Memory B cell (primary cell): ENCODE measurements around the gene DECR2.
"Not testable (repeated sequence)": the region's sequence is repeated elsewhere in the genome, so short reads cannot be mapped to it uniquely, and the experiment has no call there.

Experiments
- ATAC-seq: fragments of 150-1000 bp; cut with Tn5 transposase; 2 replicates; pipeline ENCODE4 v1.10.0; 2021; ENCODE audit warnings: low read depth, mild to moderate bottlenecking, moderate library complexity
- DNase-seq, 2 donors: peaks; one replicate each; pipeline ENCODE4 v3.0.0; 2022; ENCODE audit warnings: low spot score in 2 of 2
- H3K27ac Mint-ChIP-seq: one replicate; pipeline ENCODE4 v1.8.0; 2022; ENCODE audit warnings: mild to moderate bottlenecking, moderate library complexity, mixed read lengths
- H3K27me3 Mint-ChIP-seq: one replicate; pipeline ENCODE4 v1.8.0; 2022; ENCODE audit warnings: mixed read lengths
- H3K36me3 Mint-ChIP-seq: one replicate; pipeline ENCODE4 v1.8.0; 2022; ENCODE audit warnings: mild to moderate bottlenecking, mixed read lengths
- H3K4me1 Mint-ChIP-seq: one replicate; pipeline ENCODE4 v1.8.0; 2022; ENCODE audit warnings: mixed read lengths
- H3K4me3 Mint-ChIP-seq: one replicate; pipeline ENCODE4 v1.8.0; 2022; ENCODE audit warnings: mild to moderate bottlenecking, moderate library complexity, mixed read lengths
- H3K9me3 Mint-ChIP-seq: one replicate; pipeline ENCODE4 v1.8.0; 2022; ENCODE audit warnings: mixed read lengths

The DECR2 gene

DNA sequence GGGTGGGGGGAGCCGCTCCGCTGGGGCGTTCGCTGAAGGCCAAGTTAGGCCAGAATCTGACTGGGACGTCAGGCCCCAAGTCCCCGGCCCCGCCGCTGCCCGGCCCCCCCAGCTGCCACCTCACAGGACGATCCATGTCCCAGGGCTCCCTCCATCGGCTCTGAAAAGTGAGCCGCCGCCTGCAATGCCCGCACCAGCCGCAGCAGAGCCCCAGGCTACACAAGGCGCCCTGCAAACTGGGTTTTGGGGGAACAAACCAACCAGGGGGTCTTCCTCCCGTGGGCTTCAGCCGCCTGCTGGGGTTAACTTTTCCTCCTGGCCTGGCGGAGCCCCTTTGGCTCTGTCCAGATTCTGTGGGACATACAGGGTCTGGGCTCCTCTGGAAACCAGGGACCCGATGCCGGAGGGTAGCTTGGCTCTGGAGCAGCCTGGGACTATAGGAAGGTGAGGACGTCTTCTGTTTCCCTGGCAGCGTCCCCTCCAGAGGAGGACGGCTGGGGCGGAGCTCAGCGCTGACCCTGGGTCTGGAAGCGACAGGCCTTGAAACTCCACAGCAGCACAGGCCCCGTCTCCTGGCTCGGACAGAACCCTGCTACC, 3.9 kb upstream of the DECR2 start:
- peak overlapping the region; percentile 72 for H3K27ac Mint-ChIP-seq
- DNase-seq (peak; percentile 41 to 48), ATAC-seq (peak; percentile 10)
- H3K9me3 Mint-ChIP-seq, result no peaks in the 10 kb centered on the region
- H3K4me1 Mint-ChIP-seq, result peaks cover 22% of the 10 kb centered on the region
- H3K4me3 Mint-ChIP-seq, result peak overlapping the region; percentile 79
- no peaks in the 10 kb centered on the region for H3K36me3 Mint-ChIP-seq
- no peaks in the 10 kb centered on the region for H3K27me3 Mint-ChIP-seq

DNA sequence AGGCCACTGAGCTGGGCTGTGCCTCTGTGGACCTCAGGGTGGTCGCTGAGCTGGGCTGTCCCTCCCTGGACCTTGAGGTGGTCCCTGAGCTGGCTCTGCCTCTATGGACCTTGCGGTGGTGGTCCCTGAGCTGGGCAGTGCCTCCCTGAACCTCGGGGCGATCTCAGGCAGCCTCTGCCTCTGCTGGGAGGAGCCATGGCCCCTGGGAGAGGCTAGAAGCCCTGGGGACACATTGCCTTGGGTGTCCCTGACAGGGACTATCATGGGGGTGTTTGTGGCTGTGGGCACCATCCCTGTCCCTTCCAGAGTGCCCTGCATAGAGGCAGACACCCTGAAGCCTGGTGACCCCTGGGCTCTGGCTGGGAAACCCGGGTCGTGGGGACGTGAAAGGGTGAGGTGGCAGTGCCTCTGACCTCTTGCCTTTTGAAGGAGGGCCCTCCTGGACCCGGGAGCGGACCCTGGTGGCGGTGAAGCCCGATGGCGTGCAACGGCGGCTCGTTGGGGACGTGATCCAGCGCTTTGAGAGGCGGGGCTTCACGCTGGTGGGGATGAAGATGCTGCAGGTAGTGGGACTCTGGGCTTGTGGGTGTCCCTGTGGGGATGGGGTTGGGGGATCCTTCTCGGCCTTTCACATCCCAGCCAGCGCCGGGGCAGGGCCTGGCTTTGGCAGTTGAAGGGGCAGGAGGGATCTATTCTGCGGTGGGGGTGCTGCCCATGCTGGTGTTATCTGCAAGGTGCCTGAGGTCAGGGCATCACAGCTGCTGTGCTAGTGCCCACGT, 2.9 kb upstream of the DECR2 start:
- H3K27me3 Mint-ChIP-seq, result no peaks in the 10 kb centered on the region
- no peaks in the 10 kb centered on the region for H3K9me3 Mint-ChIP-seq
- no peaks in the 10 kb centered on the region for H3K36me3 Mint-ChIP-seq
- peaks cover 22% of the 10 kb centered on the region for H3K4me1 Mint-ChIP-seq
- no peak for ATAC-seq
- no peak for DNase-seq
- peak overlapping the region; percentile 72 for H3K27ac Mint-ChIP-seq
- H3K4me3 Mint-ChIP-seq, result peak overlapping the region; percentile 79

- Mint-ChIP-seq H3K4me3 (peak overlapping the region; percentile 32), H3K27me3 (no peaks in the 10 kb centered on the region), H3K9me3 (no peaks in the 10 kb centered on the region), H3K4me1 (peaks cover 22% of the 10 kb centered on the region), H3K36me3 (no peaks in the 10 kb centered on the region), H3K27ac (peak overlapping the region; percentile 93)
- no peak for ATAC-seq
- no peak for DNase-seq
Measured at GRCh38 chr16:399340-400019, 2.2 kb upstream of the DECR2 start.

DNA sequence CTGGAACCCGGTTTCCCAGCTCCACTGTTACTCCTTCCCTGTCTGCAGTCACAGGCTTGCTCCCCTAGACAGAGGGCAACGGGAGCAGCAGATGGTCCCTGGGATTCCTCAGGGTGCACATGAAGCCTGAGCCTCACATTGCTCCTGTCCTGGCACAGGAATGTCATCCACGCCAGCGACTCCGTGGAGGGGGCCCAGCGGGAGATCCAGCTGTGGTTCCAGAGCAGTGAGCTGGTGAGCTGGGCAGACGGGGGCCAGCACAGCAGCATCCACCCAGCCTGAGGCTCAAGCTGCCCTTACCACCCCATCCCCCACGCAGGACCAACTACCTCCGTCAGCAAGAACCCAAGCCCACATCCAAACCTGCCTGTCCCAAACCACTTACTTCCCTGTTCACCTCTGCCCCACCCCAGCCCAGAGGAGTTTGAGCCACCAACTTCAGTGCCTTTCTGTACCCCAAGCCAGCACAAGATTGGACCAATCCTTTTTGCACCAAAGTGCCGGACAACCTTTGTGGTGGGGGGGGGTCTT, 1.6 kb upstream of the DECR2 start:
- H3K27ac Mint-ChIP-seq, result peak overlapping the region; percentile 93
- no peaks in the 10 kb centered on the region for H3K36me3 Mint-ChIP-seq
- peak; percentile 9 for ATAC-seq
- H3K27me3 Mint-ChIP-seq, result no peaks in the 10 kb centered on the region
- H3K9me3 Mint-ChIP-seq, result no peaks in the 10 kb centered on the region
- peak in 1 of 2 donors; percentile 40 for DNase-seq
- H3K4me1 Mint-ChIP-seq, result peaks cover 22% of the 10 kb centered on the region
- peak overlapping the region; percentile 97 for H3K4me3 Mint-ChIP-seq

DNA sequence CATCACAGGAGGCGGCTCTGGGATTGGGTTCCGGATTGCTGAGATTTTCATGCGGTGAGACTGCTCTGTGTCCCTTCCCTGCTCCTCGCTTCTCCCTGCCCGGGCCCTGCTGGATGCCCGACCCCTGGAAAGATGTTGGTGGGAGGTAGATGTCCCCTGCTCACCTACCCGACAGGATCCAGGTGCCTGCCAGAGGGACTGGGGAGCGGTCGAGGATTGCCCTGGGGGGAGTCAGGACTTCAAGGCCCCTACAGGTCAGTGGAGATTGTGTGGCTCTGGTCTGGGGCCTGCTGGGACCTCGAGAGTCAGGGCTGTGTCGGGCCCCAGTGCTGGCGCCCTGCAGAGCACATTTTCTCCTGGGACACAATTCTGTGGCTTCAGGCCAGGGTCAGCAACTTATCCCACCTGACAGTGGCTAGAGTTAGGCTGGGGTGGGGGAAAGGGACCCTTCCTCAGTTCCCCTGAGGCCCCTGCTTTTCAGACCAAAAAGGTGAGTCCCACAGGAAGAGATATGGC, 3.3 kb downstream of the DECR2 start:
- ATAC-seq (no peak), DNase-seq (no peak)
- Mint-ChIP-seq H3K9me3 (no peaks in the 10 kb centered on the region), H3K36me3 (no peaks in the 10 kb centered on the region), H3K4me3 (no peak overlapping the region), H3K27me3 (no peaks in the 10 kb centered on the region), H3K27ac (no peak overlapping the region), H3K4me1 (peaks cover 6% of the 10 kb centered on the region)

DNA sequence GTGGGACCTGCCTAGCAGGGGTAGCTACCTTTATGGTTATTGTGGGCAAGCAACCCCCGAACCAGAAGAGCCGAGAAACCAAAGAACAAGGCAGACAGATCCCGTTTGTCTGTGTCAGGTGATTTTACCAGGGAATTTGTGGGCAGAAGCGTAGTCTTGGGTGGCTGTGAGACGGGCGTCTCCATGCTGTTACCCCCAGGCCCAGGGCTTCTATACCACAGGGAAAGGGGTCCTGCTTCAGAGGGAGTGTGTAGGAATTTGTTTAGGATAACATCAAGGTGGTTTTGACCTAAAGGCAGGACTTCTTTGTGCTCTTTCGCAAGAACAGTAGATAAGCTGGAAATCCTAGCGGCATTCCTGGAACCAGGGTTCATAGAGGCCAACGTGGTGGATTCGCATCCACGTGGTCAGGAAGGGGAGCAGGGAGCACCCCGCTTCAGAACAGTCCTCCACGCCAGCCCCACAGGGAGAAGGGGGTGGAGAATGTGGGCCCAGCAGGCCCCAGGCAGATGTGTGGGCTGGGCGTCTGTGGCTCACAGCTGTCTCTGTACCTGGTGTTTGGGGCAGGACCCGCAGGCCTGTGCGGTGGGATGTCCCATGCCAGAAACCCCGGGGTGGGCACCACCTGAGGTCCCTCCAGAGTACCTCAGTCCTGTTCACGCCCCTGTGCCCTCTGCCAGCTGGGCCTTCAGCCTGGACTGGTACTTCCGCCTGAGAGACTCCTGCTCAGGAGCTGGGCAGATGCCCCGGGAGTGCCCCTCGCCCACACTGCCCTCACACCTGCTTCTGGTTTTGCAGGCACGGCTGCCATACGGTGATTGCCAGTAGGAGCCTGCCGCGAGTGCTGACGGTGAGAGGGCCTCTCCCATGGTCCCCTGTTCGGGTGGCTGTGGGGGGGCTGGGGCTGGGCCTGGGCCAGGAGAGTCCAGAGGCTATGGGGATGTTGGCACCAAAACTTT, 4.1 kb downstream of the DECR2 start:
- DNase-seq (no peak), ATAC-seq (no peak)
- no peaks in the 10 kb centered on the region for H3K36me3 Mint-ChIP-seq
- no peaks in the 10 kb centered on the region for H3K9me3 Mint-ChIP-seq
- H3K4me1 Mint-ChIP-seq, result no peaks in the 10 kb centered on the region
- no peak overlapping the region for H3K4me3 Mint-ChIP-seq
- no peak overlapping the region for H3K27ac Mint-ChIP-seq
- H3K27me3 Mint-ChIP-seq, result no peaks in the 10 kb centered on the region

- Mint-ChIP-seq H3K27me3 (no peaks in the 10 kb centered on the region), H3K36me3 (no peaks in the 10 kb centered on the region), H3K9me3 (no peaks in the 10 kb centered on the region), H3K4me3 (no peak overlapping the region), H3K27ac (no peak overlapping the region), H3K4me1 (no peaks in the 10 kb centered on the region)
- DNase-seq (no peak), ATAC-seq (no peak)
Measured at GRCh38 chr16:407253-407652, 5.6 kb downstream of the DECR2 start.

- Mint-ChIP-seq H3K27ac (no peak overlapping the region), H3K9me3 (no peaks in the 10 kb centered on the region), H3K4me3 (no peak overlapping the region), H3K36me3 (no peaks in the 10 kb centered on the region), H3K27me3 (no peaks in the 10 kb centered on the region), H3K4me1 (no peaks in the 10 kb centered on the region)
- ATAC-seq, result no peak
- DNase-seq, result no peak
Measured at GRCh38 chr16:410516-411178, 9.0 kb downstream of the DECR2 start.

- ATAC-seq (no peak), DNase-seq (no peak)
- H3K9me3 Mint-ChIP-seq, result no peaks in the 10 kb centered on the region
- H3K4me1 Mint-ChIP-seq, result no peaks in the 10 kb centered on the region
- no peak overlapping the region for H3K27ac Mint-ChIP-seq
- H3K36me3 Mint-ChIP-seq, result no peaks in the 10 kb centered on the region
- no peaks in the 10 kb centered on the region for H3K27me3 Mint-ChIP-seq
- H3K4me3 Mint-ChIP-seq, result no peak overlapping the region
Measured at GRCh38 chr16:411576-412265, 10.0 kb downstream of the DECR2 start.

DNA sequence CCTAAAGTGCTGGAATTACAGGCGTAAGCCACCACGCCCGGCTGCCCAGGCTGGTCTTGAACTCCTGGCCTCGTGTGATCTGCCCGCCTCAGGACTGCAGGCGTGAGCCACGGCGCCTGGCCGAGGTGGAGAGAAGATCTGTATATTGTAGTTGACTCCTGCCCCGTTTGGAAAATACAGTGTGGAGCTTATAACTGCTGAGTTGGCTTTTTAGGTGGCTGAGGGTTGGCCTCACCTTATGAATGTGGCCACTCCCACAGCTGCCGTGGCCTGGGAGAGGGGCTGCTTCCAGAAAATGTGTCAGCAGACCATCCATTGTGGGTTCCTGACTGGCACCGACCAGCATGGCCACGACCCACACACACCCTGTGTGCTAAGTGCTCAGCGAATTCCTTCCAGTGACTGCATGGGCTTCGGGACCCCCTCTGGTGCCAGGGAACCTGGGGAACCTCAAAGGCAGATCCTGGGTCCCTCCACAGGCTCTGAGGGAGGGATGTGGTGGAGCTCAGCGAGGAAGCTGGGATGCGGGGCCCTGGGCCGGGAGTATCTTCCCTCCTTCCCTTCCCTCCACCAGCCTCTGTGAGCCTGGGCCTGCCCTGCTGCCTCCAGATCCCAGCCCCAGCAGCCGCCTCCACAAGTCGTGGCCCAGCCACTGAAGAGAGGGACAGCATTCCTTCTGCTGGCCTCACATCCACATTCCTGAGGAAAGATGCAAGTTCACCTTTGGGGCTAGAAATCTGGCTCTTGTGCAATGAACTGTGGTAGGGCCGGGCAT, 12.9 kb downstream of the DECR2 start:
- ATAC-seq (no peak), DNase-seq (no peak)
- Mint-ChIP-seq H3K4me3 (no peak overlapping the region), H3K36me3 (no peaks in the 10 kb centered on the region), H3K4me1 (no peaks in the 10 kb centered on the region), H3K27ac (no peak overlapping the region), H3K27me3 (no peaks in the 10 kb centered on the region), H3K9me3 (no peaks in the 10 kb centered on the region)

- H3K9me3 Mint-ChIP-seq, DNase-seq, H3K27ac Mint-ChIP-seq, H3K36me3 Mint-ChIP-seq, H3K27me3 Mint-ChIP-seq, H3K4me1 Mint-ChIP-seq, H3K4me3 Mint-ChIP-seq, ATAC-seq: not testable (repeated sequence)
Measured at GRCh38 chr16:415170-415498, 13.4 kb downstream of the DECR2 start.

GRCh38 chr16:422179-422578, 20.5 kb downstream of the DECR2 start:
- peaks cover 11% of the 10 kb centered on the region for H3K4me1 Mint-ChIP-seq
- DNase-seq, H3K27me3 Mint-ChIP-seq, H3K27ac Mint-ChIP-seq, H3K4me3 Mint-ChIP-seq, ATAC-seq, H3K9me3 Mint-ChIP-seq, H3K36me3 Mint-ChIP-seq: not testable (repeated sequence)
